HCT116 (cell line): ENCODE results near the gene KDM1B. TPM values are rescaled to one million over a fixed set of nuclear protein-coding genes. Genes with fewer than 3 reads are reported as not detected.

Experiments used
- ATAC-seq: fragments of 200-7000 bp; cut with Tn5 transposase; 2 replicates; pipeline ENCODE4 v1.9.1; 2020; ENCODE audit warnings: mild to moderate bottlenecking, moderate library complexity
- BruUV-seq: library from RNA; stranded (reverse); fragments of 400-500 nt; replicated peaks from 2 replicates; lab custom pipeline; 2021; lab: Mats Ljungman, UMichigan
- CTCF ChIA-PET: fragments of 300-600 bp; sonication (Branson Sonifier 250); formaldehyde crosslinking; loops from one replicate; lab custom pipeline; 2021; ENCODE audit warnings: antibody characterized with exemption; lab: Charles Lee
- POLR2A ChIA-PET: fragments of 300-600, 350-600 bp; sonication (Branson Sonifier 250); formaldehyde crosslinking; loops from one replicate; lab custom pipeline; 2021; ENCODE audit warnings: antibody characterized with exemption; lab: Charles Lee
- RAD21 ChIA-PET, 2 experiments: fragments of 300-600 bp; sonication (Branson Sonifier 250); formaldehyde crosslinking; loops; one replicate each; lab custom pipeline; 2023; ENCODE audit warnings: low total read pairs in 2 of 2; ENCODE audit not compliant: uncharacterized antibody in 2 of 2, unreplicated experiment in 2 of 2, low non-redundant PET in 1 of 2; lab: Charles Lee
- DNase-seq: peaks from one replicate; pipeline ENCODE4 v3.0.0-alpha.2; 2010; ENCODE audit warnings: low read depth, low spot score
- H2AFZ ChIP-seq: fragments of 200-600 bp; shearing (Covaris generic), sonication (generic); 2 replicates; pipeline ENCODE4 v1.6.1; 2017; ENCODE audit warnings: low read depth, mixed run types, mixed read lengths, antibody characterized with exemption, low read length; ENCODE audit not compliant: poor library complexity, severe bottlenecking
- H3K27ac ChIP-seq: 2 replicates; pipeline ENCODE4 v1.5.1; 2012; ENCODE audit warnings: low read depth, low read length
- H3K27me3 ChIP-seq: fragments of 200-600 bp; sonication (generic); 2 replicates; pipeline ENCODE4 v1.6.1; 2016; ENCODE audit warnings: mixed run types, low read length, mixed read lengths; ENCODE audit not compliant: insufficient read depth
- H3K36me3 ChIP-seq, 2 experiments: fragments of 200-500 bp in 1 of 2; fragments of 200-600 bp in 1 of 2; sonication (Bioruptor generic) in 1 of 2; sonication (generic) in 1 of 2; 2 replicates each; pipeline versions ENCODE4 v1.5.1 to v1.6.1; 2014 to 2016; ENCODE audit warnings: low read length in 2 of 2, inconsistent platforms in 1 of 2, mixed read lengths in 1 of 2, mixed run types in 1 of 2; ENCODE audit not compliant: insufficient read depth in 2 of 2, control insufficient read depth in 1 of 2
- H3K4me1 ChIP-seq, 2 experiments: fragments of 200-600 bp in 1 of 2; sonication (generic) in 1 of 2; 2 replicates each; pipeline versions ENCODE4 v1.5.1 to v1.6.1; 2012 to 2017; ENCODE audit warnings: low read length in 2 of 2, inconsistent platforms in 1 of 2, mild to moderate bottlenecking in 1 of 2, mixed read lengths in 1 of 2, mixed run types in 1 of 2, moderate library complexity in 1 of 2; ENCODE audit not compliant: insufficient read depth in 2 of 2, control insufficient read depth in 1 of 2
- H3K4me2 ChIP-seq: fragments of 200-600 bp; sonication (generic); 2 replicates; pipeline ENCODE4 v1.6.1; 2017; ENCODE audit warnings: mixed run types, low read length, mixed read lengths
- H3K4me3 ChIP-seq, 2 experiments: fragments of 200-600 bp in 1 of 2; sonication (generic) in 1 of 2; replicated peaks in 1 of 2; 2 replicates each; pipeline ENCODE4 v1.5.1; 2011 to 2016; ENCODE audit warnings: low read length in 2 of 2, control low read depth in 1 of 2, low read depth in 1 of 2, mild to moderate bottlenecking in 1 of 2, mixed read lengths in 1 of 2, mixed run types in 1 of 2
- H3K79me2 ChIP-seq: fragments of 200-600 bp; sonication (generic); 2 replicates; pipeline ENCODE4 v1.6.1; 2017; ENCODE audit warnings: mild to moderate bottlenecking, mixed run types, low read length, moderate library complexity, mixed read lengths; ENCODE audit not compliant: insufficient read depth
- H3K9ac ChIP-seq: fragments of 200-600 bp; sonication (generic); 2 replicates; pipeline ENCODE4 v1.6.1; 2016; ENCODE audit warnings: low read length, mixed read lengths
- H3K9me2 ChIP-seq: fragments of 200-600 bp; sonication (generic), shearing (Covaris generic); 2 replicates; pipeline ENCODE4 v1.6.1; 2017; ENCODE audit warnings: mixed run types, mild to moderate bottlenecking, moderate library complexity; ENCODE audit not compliant: insufficient read depth
- H3K9me3 ChIP-seq, 2 experiments: fragments of 200-500 bp in 1 of 2; fragments of 200-600 bp in 1 of 2; sonication (Bioruptor generic) in 1 of 2; sonication (generic) in 1 of 2; 2 replicates each; pipeline ENCODE4 v1.6.1; 2014 to 2017; ENCODE audit warnings: low read length in 2 of 2, mixed read lengths in 2 of 2, inconsistent platforms in 1 of 2, low read depth in 1 of 2, mild to moderate bottlenecking in 1 of 2, mixed run types in 1 of 2, moderate library complexity in 1 of 2; ENCODE audit not compliant: control insufficient read depth in 1 of 2, insufficient read depth in 1 of 2
- H4K20me1 ChIP-seq: fragments of 200-600 bp; sonication (generic), shearing (Covaris generic); 2 replicates; pipeline ENCODE4 v1.6.1; 2017; ENCODE audit warnings: mixed run types, mild to moderate bottlenecking, moderate library complexity; ENCODE audit not compliant: insufficient read depth
- CTCF ChIP-seq, 3 experiments: fragments of 200-600 bp in 1 of 3; sonication (generic) in 1 of 3; IDR thresholded peaks in 2 of 3; conservative IDR thresholded peaks in 1 of 3; 2 replicates each; pipeline ENCODE4 v1.5.1; 2012 to 2017; ENCODE audit warnings: low read depth in 2 of 3, low read length in 2 of 3, antibody characterized with exemption in 1 of 3, borderline replicate concordance in 1 of 3, control low read depth in 1 of 3, mild to moderate bottlenecking in 1 of 3, mixed read lengths in 1 of 3, mixed run types in 1 of 3, moderate library complexity in 1 of 3; ENCODE audit not compliant: insufficient read depth in 1 of 3
- EGR1 ChIP-seq: IDR thresholded peaks from 2 replicates; pipeline ENCODE4 v1.6.1; 2012; ENCODE audit warnings: low read depth
- EZH2phosphoT487 ChIP-seq: fragments of 200-600 bp; IDR thresholded peaks from 2 replicates; pipeline ENCODE4 v1.6.1; 2018; ENCODE audit warnings: antibody characterized with exemption, borderline replicate concordance
- MAX ChIP-seq: IDR thresholded peaks from 2 replicates; pipeline ENCODE4 v1.6.1; 2012
- POLR2A ChIP-seq: IDR thresholded peaks from 2 replicates; pipeline ENCODE4 v1.7.0; 2011; ENCODE audit warnings: borderline replicate concordance; ENCODE audit not compliant: insufficient read depth, insufficient read length; ENCODE audit errors: extremely low read depth
- RAD21 ChIP-seq: IDR thresholded peaks from 2 replicates; pipeline ENCODE4 v1.6.1; 2012; ENCODE audit warnings: low read depth, mild to moderate bottlenecking
- REST ChIP-seq: IDR thresholded peaks from 2 replicates; pipeline ENCODE4 v1.6.1; 2012; ENCODE audit warnings: low read depth
- SIN3A ChIP-seq: IDR thresholded peaks from 2 replicates; pipeline ENCODE4 v1.6.1; 2012; ENCODE audit warnings: low read depth
- YY1 ChIP-seq: IDR thresholded peaks from 2 replicates; pipeline ENCODE4 v1.6.1; 2011; ENCODE audit warnings: low read length, low read depth, moderate library complexity, mild to moderate bottlenecking; ENCODE audit not compliant: insufficient replicate concordance; ENCODE audit errors: extremely low read depth
- ZFX ChIP-seq: fragments of 450-650 bp; IDR thresholded peaks from 2 replicates; pipeline ENCODE4 v1.6.1; 2017
- intact Hi-C: fragments of 100-400 bp; cut with micrococcal nuclease; formaldehyde crosslinking; loops from 2 replicates; pipeline ENCODE4 v1.10.0; 2022
- total RNA-seq: library from RNA; stranded (reverse); gene quantifications from one replicate; pipeline ENCODE4 v1.2.1, GENCODE V29; 2021; ENCODE audit not compliant: unreplicated experiment
- TF ChIP-seq, protein P1 (sequence below): IDR thresholded peaks from 2 replicates; pipeline ENCODE4 v1.6.1; 2012

KDM1B gene
- total RNA-seq, 1 experiment from 2014 or later = 24.5 TPM

DNA sequence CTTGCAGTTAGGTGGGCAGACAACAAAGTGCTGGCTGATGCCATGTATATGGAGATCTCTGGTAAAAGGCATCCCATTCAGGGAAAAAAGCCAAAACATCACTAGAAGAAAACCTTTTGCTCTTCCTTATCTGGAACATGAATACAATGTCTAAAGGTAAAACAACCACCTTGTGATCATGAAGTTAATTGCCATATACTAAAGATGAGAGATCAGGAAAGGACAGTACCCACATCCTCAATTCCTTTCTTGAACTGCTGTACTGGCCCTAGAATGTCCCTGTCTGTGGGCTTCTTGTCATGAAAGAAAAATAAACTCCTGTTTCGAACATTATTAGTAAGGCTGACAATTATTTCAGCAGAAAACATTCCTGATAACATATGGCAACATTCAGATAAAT lies 89.9 kb downstream of the KDM1B start:
- Histone ChIP-seq H2AFZ (no peak overlapping the region), H3K27ac (no peak overlapping the region), H3K4me3 (no peak overlapping the region), H4K20me1 (peaks cover 27% of the 10 kb centered on the region; the same call in 1 of the 2 replicates), H3K4me1 (peaks cover 10 to 37% of the 10 kb centered on the region in 2 experiments; a peak in 3 of 4 replicates), H3K27me3 (no peaks in the 10 kb centered on the region), H3K9me3 (no peaks in the 10 kb centered on the region), H3K36me3 (peaks cover 30 to 64% of the 10 kb centered on the region in 2 experiments), H3K4me2 (no peak overlapping the region), H3K9me2 (no peaks in the 10 kb centered on the region), H3K9ac (no peak overlapping the region), H3K79me2 (peaks cover 100% of the 10 kb centered on the region)
- CTCF ChIA-PET = no interaction called here
- ATAC-seq (no peak), DNase-seq (no peak)
- BruUV-seq = no TSS peak
- RAD21 ChIA-PET = no interaction called here
- intact Hi-C loops = no loop called here
- POLR2A ChIA-PET = no interaction called here
- no peak for TF ChIP-seq MAX
- TF ChIP-seq YY1 = no peak
- TF ChIP-seq REST = no peak
- TF ChIP-seq EZH2phosphoT487 = no peak
- TF ChIP-seq POLR2A = no peak
- TF ChIP-seq, protein P1, sequence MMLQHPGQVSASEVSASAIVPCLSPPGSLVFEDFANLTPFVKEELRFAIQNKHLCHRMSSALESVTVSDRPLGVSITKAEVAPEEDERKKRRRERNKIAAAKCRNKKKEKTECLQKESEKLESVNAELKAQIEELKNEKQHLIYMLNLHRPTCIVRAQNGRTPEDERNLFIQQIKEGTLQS = no peak
- no peak for TF ChIP-seq RAD21
- no peak for TF ChIP-seq SIN3A
- no peak for TF ChIP-seq EGR1
- TF ChIP-seq CTCF (IDR thresholded peaks at IDR 0.05 in 2 of 3, conservative IDR thresholded peaks at IDR 0.05 in 1 of 3; ENCODE audit: borderline replicate concordance in 1 of 3, insufficient read depth in 1 of 3, low read depth in 2 of 3, low read length in 2 of 3) = no peak
- no peak for TF ChIP-seq ZFX
